ENCODE results near the gene ATL1.
"Not testable (repeated sequence)": the region's sequence is repeated elsewhere in the genome, so short reads cannot be mapped to it uniquely, and the experiment has no call there.

The ATL1 gene

DNA sequence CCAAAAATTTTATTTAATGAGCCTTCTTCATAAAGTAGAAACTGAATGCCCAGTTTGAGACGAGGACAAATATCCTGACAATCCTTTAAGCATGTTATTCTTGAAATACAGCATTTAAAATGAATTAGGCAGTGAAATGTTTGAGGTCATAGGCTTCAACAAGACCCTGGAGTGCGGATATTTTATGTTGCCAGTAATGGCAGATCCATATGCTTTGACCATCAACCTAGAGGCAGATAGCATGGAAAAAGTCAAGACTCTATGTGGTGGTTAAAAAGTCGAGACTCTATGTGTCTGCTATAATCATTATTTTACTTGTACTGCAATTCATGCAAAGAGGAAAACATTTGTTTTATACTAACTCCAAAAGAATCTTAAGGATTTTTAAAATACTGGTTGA lies 25.5 kb upstream of the ATL1 start:
- no peak for DNase-seq (ENCODE audit: low read depth in 1 of 2, low spot score in 1 of 2)

DNA sequence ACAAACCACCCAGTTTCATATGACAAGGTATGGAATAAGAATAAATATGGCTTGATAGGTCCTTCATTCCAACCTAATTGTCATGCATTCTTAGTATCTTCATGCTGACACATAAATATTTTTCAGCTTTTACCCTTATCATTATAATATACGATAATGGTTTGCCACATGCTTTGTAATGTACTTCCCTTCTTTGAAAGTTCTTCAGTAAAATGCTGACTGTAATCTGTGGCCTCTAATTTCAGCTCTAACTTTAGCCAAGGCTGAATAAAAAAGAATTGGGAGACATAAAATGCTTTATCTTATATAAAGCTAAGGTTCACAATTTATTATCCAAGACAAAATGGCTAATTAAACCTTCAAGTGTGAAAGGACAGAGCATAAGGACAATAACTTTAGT lies 24.9 kb upstream of the ATL1 start:
- no peak for DNase-seq (ENCODE audit: low read depth in 1 of 2, low spot score in 1 of 2)

DNA sequence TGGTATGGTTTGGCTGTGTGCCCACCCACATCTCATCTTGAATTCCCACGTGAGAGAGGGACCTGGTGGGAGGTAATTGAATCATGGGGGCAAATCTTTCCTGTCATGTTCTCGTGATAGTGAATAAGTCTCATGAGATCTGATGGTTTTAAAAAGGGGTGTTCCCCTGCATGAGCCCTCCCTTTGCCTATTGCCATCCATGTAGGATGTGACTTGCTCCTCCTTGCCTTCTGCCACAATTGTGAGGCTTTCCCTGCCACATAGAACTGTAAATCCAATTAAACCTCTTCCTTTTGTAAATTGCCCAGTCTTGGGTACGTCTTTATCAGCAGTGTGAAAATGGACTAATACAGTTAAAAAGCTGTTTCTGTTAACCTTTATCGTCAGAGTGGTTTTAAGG lies 21.9 kb upstream of the ATL1 start:
- not testable (repeated sequence) for DNase-seq (ENCODE audit: low read depth in 1 of 2, low spot score in 1 of 2)

GRCh38 chr14:50539051-50539450 lies 20.9 kb upstream of the ATL1 start:
- no peak for DNase-seq (ENCODE audit: low read depth in 1 of 2, low spot score in 1 of 2)

GRCh38 chr14:50541159-50541567 lies 18.8 kb upstream of the ATL1 start:
- no peak for DNase-seq (ENCODE audit: low read depth in 1 of 2, low spot score in 1 of 2)

DNA sequence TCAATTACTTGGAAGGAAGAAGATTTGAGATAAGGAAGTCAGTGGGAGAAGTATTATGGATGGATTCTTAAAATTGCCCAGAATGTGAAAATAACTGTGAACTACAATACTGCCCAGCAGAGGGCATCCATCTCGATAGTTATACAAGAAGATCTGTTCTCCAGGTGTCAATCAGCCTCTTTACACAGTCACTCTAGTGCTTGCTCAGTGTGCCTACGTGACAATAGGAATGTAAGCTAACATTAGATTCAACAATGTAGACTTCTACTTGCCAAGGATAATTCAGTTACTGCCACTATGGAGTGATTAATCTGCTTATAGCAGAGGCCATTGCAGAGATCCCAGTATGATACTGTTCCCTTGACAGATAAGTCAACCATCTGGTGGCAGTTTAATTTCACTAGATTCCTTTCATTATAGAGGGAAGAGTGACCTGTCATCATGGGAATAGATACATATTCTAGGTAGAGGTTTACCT lies 17.0 kb upstream of the ATL1 start:
- peak in 1 of 2 donors; percentile 46 for DNase-seq (ENCODE audit: low read depth in 1 of 2, low spot score in 1 of 2)

DNA sequence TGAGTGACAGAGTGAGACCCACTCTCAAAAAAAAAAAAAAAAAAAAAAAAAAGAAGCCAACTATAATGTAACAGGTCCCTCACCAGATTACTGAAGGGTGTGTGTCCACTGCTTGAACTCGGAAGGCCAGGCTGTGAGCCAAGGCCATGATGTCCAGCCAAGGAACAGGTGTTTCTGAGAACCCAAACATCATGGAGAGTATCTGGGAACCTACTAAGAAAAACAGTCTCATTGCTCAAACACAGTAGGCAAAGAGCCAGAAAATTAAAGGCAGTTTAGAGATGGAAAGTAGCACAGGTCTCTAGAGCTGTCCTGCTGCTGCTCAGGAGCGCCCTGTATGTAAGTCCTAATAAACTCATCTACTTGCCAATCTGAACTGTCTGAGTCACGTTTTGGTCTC lies 15.0 kb upstream of the ATL1 start:
- no peak for DNase-seq (ENCODE audit: low read depth in 1 of 2, low spot score in 1 of 2)

DNA sequence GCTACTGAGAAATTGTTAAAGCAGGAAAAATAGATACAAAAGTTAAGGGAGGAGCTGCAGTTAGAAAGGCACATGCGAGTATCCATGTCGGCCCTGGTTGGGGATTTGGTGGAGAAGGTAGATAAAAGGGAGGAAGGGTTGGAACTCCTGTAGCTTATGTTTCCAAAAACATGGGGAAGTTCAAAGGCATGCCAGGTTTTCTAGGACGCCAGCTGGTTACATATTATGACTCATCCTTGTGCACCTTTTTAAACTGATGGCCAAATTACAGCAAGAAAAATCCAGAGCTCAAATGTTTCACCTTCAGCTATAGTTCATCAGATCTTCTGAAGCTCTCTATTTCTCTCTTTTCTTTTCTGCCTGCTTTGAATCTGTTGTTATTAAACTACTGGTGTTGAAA lies 14.3 kb upstream of the ATL1 start:
- no peak for DNase-seq (ENCODE audit: low read depth in 1 of 2, low spot score in 1 of 2)

DNA sequence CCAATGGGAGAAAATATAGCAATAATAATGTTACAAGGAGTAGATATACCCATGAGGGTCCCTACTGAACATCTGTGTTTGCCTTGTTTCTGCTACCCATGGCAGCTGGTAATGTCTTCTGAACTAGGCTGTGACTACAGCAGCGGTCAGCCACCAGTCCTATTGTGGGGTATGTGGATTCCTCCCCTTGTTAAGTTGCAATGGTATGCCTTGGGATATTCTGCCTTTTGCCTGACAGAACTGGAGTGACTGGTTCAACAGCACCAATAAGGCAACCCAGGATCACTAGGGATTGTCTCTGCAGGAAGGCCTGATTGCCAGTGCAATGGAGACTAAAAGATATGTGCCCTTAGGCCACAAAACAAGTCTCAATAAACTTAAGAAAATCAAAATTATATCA lies 9.7 kb upstream of the ATL1 start:
- no peak for DNase-seq (ENCODE audit: low read depth in 1 of 2, low spot score in 1 of 2)

- no peak for DNase-seq (ENCODE audit: low read depth in 1 of 2, low spot score in 1 of 2)
These were observed 8.1 kb upstream of the ATL1 start for GRCh38 chr14:50551877-50552276.

- DNase-seq (ENCODE audit: low read depth in 1 of 2, low spot score in 1 of 2), result not testable (repeated sequence)
These were observed 7.1 kb upstream of the ATL1 start for GRCh38 chr14:50552796-50553195.

GRCh38 chr14:50560931-50561285 lies 963 bp downstream of the ATL1 start:
- DNase-seq (ENCODE audit: low read depth in 1 of 2, low spot score in 1 of 2), result peak; percentile 37 to 44

DNA sequence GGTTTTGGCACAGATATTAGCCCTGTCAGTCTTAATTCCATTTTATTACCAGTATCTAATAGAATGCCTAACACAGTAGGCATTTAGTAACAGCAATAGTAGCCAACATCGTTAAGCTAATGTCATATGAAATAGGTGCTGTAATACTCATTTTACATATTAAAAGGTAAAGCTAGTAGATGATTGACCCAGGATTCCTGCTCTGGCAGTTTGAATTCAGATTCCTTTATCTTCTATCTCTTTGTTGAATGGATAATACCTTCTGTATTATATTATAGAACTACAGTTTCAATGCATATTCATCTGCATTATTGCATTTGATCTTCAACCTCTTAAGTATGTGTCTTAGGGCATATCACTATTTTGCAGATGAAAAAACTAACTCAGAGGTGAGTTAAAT lies 2.9 kb downstream of the ATL1 start:
- DNase-seq (ENCODE audit: low read depth in 1 of 2, low spot score in 1 of 2), result no peak

DNA sequence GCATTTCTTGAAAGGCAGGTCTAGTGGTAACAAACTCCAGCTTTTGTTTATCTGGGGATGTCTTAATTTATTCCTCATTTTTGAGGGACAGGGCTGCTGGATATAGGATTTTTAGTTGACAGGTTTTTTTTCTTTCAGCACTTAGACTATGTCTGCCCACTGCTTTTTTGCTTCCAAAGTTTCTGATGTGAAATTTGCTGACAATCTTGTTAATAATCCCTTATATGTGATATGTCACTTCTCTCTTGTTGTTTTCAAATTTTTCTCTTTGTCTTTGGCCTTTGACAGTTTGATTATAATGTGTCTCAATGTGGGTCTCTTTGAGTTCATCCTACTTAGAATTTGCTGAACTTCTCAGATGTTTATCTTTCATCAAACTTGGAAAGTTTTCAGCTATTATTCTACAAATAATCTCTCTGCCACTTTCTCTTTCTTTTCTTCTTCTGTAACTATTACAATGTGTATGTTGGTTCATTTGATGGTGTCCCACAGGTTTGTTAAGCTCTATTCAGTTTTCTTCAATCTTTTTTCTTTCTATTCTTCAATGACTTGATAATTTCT lies 9.8 kb downstream of the ATL1 start:
- no peak for DNase-seq (ENCODE audit: low read depth in 1 of 2, low spot score in 1 of 2)

- DNase-seq (ENCODE audit: low read depth in 1 of 2, low spot score in 1 of 2), result no peak
These were observed 13.9 kb downstream of the ATL1 start for GRCh38 chr14:50573862-50574261.

- no peak for DNase-seq (ENCODE audit: low read depth in 1 of 2, low spot score in 1 of 2)
These were observed 15.8 kb downstream of the ATL1 start for GRCh38 chr14:50575769-50576168.

DNA sequence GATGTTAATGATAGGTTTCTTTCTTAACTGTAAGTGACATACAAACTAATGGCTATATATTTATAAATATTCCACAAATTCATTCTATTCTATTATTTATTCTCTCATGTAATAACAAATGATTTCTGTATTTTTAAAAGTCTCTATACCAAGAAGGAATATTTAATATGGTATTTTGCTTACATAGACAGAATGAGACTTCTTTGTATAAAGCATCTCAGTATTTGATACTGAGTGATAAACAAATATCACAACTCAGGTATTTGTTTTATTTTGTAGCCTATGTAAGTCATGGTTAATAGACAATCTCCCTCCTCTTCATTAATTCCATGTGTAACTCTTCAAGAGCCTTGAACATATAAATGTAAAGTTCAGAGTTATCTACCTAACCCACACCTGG lies 18.0 kb downstream of the ATL1 start:
- DNase-seq (ENCODE audit: low read depth in 1 of 2, low spot score in 1 of 2), result no peak

GRCh38 chr14:50578433-50578832 lies 18.5 kb downstream of the ATL1 start:
- no peak for DNase-seq (ENCODE audit: low read depth in 1 of 2, low spot score in 1 of 2)

DNA sequence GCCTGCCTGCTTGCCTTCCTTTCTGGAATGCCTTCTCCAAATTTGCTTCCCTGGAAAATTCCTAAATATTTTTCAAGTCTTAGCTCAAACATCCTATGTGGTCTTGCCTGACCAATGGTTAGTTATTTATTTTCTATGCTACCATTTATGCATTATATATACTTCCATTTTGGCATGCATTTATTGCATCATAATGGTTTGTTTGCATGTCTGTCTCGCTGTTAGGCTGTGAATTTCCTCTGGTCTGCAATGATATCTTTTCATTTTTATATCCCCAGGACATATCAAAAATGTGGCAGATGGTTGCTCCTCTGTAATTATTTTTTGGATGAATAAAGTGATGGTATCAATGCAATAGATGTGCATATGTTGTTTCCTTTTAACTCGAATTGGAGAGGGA lies 30.5 kb downstream of the ATL1 start:
- DNase-seq (ENCODE audit: low read depth in 1 of 2, low spot score in 1 of 2), result no peak

GRCh38 chr14:50594577-50595316 lies 34.8 kb downstream of the ATL1 start:
- DNase-seq (ENCODE audit: low read depth in 1 of 2, low spot score in 1 of 2), result no peak

DNA sequence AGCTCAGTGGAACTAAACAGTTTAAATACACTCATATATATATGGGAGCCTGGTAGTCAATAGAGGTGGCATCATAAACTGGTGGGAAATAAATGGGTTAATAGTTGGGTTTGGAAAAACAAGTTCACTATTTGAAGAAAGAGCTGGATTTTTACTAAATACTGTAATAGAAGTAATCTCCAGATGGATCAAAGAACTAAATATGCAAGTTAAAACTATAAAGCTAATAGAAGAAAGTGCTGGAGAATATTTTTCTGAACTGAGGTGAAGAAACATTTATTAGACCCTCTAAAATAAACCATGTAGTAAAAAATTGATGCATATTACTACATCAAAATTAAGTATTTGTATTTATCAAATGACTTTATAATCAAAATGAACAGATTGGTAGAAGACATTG lies 38.8 kb downstream of the ATL1 start:
- DNase-seq (ENCODE audit: low read depth in 1 of 2, low spot score in 1 of 2), result no peak

DNA sequence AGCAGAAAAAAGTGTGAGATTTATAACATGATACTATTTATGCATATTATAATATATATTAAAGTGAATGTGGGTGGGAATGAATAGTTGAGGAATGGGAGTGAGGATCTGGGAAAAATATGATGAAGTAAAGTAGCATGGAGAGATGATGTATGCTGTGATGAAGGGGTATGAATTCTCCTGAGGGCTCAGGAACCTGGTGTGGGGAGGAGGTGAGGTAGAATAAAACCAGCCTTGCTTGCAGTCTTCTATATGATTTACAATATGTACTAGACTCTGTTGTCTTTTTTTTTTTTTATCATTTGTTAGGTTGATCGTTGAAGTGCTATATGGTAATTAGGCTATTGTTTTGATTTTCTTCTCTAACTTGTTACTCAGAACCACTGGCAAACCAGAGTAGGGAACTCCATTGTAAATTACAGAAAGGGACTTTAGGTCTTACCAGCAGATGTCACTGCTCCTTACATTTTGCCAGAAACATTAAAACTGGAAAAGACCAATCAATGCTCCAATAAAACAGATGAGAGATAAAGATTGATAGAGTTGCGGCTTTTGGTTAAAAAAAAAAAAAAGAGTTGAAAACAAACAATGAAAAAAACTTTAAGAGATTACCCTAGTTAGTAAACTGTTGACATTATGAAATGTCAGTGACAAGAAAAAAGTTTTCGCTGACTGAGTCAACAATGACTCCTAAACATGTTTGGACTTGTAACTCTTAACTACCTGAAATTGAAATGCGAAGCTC lies 39.9 kb downstream of the ATL1 start:
- DNase-seq (ENCODE audit: low read depth in 1 of 2, low spot score in 1 of 2), result no peak
